Measurements from ENCODE around the gene CHSY1. TPM values are rescaled to one million over a fixed set of nuclear protein-coding genes. Genes with fewer than 3 reads are reported as not detected.
"Not testable (repeated sequence)": the region's sequence is repeated elsewhere in the genome, so short reads cannot be mapped to it uniquely, and the experiment has no call there.

The CHSY1 gene
- total RNA-seq, 1 donor from 2014 or later: 41.7 TPM

DNA sequence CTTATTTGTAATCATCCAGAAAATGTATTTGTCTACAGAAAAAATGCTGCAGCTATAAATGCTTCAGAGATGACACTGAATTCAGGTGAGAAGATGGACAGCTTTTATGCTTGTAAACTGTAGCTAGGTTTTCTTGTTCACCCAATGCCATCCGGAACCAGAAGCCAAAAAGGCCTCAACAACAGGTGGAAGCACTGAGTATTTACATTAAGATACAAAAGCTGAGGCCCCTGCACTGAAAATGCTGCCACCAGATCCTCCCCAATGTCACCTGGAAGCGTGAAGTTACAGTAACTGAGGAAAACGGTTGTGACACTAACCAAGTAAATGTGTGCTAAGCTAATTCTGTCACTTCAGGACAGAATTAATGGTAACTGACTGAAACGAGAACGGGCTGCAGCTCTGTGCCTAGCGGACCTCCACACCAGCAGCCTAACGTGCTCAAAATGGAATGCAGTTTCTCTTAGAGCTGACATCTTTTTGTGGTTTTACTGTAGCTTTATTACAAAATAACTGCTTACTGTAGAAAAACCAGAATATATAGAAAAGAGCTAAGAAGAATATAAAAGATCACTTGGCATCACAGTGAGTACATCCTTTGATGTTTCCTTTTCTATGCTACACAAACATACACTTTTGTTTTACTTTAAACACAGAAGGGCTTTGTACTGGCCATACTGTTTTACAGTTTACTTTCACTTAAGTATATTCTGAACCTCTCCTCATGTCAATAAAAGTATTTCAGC is 7.6 kb downstream of the CHSY1 start:
- DNase-seq: no peak

DNA sequence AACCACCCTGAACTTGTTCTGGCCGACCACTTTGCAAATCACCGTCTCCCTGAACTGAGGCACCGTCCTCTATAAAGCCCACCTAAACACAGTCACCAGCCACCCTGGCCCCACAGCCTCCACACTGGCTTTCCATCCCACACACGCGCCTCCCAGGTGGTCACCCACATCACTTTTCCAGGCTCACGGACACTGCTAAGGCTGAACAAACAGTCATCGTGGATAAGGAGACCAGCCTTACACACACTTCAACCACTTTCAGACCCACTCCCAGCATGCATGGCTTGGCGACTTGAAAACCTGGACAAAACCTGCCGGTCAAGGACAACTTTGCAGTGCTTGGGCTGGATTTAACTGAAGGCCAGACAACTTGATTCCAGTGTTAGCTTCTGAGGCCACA is 8.4 kb downstream of the CHSY1 start:
- no peak for DNase-seq

DNA sequence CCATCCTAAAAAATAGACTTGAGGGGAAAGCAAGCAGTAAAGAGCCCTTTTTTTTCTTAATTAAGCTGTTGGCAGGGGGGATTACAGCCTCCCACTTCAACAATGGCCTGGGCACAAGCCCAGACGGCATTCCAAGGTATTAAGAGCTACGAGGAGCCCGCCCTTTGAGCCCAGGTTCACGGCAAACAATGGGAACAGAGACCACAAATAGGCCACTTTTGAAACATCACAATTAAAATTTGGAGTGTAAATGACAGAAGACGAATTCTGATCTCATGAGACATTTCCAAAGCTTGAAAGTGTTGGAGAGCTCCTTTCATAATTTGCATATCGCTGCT is 8.9 kb downstream of the CHSY1 start:
- DNase-seq: no peak

DNA sequence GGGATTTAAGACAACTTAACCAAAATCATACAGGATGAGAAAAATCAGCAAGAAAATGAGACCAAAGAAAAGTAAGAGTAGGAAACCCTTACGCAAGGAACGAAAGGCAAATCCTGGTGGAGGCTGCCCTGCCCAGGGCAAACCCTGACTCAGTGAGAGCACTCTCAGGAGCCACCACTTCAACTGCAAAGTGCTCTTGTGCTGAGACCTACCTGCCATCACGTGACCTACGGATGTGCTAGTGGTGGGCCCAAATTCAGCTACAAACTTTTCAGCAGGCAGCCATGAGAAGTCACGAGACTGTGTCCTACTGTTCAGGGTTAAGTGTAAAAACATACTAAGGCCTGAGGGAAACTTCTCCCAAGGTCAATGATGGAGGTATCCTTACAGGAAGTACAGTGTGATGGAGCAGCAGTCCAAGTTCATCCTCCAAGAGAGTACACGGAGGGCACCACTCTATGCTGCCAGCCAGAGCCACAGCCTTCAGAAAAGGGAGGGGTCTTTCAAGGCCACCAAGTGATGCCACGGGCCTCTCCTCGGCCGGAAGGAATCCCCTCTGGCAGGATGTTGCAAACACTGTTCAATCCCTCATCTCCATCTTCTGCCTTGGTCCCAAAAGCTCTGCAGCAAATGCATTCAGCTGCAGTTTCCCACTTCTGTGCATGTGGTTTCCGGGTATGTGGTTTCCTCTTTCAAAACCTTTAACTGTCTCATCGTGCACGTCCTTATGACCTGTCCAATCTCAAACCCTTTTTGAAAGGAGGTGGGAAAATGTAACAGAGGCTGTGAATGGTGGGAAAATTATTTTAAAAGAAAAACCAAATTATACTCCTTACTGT is 9.5 kb downstream of the CHSY1 start:
- DNase-seq: peak; percentile 46

DNA sequence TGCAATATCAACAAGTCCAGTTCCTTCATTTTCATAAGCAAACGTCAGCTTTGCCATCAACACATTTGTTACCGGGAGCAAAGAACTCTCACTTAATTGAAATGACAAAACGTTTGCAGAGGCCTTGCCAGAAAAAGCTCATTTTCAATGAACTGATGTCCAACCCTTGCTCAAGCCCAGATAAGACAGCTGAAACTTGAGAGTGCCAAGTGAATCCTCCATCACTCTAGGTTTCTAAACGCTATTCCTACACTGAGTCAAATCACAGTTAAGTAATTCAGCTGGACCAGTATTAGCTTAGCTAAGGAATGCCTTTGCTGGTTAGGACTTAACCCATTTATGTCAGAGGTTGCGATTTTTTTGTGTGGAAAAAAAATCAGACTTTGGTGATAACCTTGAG is 11.5 kb downstream of the CHSY1 start:
- DNase-seq: peak; percentile 81

DNA sequence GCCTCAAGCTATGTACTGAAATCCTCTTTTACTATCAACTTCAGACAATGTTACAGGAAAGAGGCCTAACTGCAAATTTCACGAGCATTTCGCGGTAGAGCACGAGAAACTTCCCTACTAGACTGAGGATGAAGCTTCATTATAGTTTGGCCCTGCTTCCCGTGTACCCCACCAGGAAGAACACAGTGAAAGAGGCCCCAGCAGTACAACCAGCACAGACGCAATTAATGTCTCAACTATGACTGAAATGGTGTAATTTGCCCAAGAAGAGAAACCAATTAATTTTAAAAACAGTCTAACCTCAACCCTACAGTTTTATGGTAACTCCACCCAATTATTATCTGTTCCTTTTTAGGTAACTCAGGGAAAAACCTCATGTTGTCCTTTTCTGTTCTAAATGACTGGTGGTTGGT is 12.1 kb downstream of the CHSY1 start:
- DNase-seq: peak; percentile 15

DNA sequence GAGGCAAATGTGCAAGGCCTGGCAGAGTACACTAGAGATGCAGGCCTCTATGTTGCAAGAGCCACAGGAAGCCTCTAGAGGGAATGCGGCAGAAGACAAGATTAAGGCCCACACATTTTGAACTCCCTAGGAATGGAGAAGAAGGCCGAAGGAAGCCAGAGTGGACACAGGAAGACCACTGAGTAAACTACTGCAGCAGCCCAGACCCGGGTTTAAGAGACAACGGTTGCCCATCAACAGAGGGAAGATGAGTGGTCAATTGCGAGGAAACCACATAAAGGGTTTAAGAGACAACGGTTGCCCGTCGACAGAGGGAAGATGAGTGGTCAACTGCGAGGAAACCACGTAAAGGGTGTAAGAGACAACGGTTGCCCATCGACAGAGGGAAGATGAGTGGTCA is 14.6 kb downstream of the CHSY1 start:
- no peak for DNase-seq

DNA sequence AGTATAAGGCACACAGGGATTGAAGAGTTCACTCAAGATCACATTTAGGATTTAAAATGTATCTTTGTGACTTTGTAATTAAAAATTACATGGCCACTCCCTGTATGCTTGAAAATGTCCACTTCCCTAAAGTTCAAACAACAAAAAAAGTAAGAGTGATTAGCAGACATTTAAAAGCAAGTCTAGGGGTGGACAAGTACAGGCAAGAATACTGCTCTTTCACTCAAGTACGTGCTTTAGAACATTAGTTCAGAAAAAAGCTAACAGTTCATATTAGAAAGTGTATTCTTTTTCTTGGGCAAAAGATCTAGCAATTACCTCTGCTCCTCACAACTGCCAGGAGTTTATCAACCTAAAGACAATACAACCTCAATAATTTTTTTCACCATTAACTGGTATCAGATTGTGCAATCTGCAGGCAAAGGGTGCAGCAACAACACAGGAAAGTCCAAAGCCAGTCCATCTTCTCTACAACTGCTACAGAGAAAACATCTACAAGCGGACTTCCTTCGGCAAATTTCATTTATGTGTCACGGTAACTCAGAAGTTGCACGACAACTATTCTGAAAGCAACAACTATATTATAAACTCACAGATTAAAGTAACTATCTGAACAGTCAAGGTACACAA is 18.1 kb downstream of the CHSY1 start:
- no peak for DNase-seq

DNA sequence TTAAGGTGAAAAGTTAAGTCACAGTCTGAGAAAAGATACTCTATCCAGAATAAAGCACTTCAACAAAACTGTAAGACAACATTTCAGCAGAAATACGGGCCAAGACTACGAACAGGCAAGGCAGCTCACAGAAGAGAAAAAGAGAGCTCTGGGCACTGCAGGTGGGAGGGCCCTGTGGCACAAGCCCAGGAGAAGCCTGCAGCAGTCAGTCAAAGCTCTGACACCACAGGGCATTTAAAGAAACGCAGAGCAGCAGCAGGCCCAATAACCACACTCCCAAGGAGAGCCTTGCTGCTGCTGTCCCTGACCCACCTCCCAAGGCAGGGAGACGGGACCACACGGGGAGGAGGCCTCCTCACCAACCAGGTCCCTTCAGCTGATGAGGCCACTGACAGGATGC is 19.2 kb downstream of the CHSY1 start:
- peak; percentile 19 for DNase-seq

DNA sequence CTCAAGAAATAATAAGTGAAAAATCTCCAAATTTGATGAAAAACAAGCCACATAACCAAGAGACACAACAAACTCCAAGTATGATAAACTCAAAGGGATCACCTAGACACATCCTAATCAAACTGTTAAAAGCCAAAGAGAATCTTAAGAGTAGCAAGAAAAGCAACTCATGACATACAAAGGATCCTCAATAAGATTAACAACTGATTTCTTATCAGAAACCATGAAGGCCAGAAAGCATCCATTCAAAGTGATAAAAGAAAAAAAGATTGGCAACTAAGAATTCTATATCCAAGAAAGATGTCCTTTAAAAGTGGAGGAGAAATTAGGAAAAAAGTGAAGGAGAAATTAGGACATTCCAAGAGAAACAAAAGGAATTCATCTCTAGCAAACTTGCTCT is 23.5 kb downstream of the CHSY1 start:
- DNase-seq: no peak

DNA sequence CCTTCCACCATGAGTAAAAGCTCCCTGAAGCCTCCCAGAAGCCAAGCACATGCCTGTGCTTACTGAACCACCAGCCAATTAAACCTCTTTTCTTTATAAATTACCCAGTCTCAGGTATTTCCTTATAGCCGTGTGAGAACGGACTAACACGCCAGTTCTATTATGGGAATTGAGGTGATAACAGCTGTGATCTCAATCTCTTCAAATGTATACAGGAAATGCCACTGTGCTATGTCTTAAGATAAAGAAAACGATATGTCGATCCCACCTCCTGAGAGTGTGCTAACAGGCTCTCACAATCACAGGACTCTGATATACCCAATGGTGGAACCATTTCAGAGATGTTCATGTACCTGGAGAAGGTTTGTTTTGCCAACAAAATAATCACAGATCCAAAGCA is 26.2 kb downstream of the CHSY1 start:
- DNase-seq: no peak

DNA sequence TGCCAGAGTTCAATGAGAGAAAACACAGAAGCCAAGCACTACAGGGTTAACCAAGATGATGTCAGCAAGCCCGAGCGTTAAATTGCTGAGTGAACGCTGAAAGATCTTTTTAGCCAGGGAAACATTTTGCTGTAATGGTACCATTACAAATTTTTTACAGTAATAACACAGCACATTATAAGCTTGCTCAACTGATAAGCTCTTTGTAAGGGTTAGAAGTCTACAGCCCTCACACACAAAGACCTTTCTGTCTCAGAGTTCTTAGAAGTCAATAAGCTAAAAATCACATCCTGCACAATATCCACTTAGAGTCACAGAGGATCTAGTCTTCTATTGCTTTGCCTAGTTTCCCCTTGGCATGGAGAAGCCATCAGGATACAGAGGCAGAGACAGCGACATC is 29.9 kb downstream of the CHSY1 start:
- DNase-seq: peak; percentile 71

DNA sequence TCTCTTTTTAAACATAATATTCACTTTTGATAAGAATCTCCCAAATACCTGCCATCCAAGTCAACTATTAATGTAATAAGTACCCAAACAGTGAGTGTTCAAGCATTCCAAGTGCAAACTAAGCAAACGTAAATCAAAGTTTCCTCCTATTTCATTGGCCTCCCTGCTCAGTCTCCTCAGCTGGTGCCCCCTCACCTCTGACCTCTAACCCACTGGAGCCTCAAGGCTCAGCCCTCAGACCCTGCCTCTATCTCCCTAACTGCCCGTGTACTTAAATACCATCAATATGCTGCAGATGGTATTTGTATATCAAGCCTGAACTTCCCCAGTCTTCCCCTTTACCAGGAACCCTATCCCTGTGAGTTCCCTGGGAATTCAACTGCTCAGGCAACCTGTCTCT is 31.8 kb downstream of the CHSY1 start:
- DNase-seq: no peak

DNA sequence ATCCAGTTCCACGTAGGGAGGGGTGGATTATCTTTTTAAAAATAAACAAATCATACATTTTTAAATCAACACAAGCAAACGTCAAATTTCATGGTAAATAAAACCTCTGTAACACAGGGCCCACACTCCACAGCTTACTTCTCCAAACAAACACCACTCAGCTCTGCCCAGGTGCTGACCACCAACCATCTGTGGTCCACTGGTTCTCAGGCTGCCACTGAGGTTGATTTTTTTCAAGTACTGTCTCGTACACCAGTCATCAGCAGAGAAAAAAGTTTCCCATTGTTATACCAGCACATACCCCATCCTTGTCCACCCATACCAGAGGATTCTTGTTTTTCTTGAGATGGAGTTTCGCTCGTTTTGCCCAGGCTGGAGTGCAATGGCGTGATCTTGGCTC is 32.4 kb downstream of the CHSY1 start:
- no peak for DNase-seq

DNA sequence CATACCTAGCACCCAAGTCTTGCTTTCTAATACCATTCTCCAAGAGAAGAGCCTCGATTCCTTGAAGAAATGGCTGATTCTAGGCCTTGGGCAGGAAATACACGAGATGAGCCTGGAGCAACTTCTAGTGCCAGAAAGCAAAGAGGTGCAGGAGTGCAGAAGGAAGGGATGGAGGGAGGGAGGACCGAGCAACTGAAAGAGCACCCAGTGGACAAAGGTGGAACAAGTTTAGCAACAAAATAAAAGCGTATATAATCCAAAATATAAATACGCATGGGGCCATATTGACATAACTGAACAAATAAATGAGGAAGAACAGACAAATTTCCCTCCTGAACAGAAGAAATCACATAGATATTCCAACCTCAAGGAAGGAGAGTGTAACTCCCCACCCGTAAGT is 34.4 kb downstream of the CHSY1 start:
- no peak for DNase-seq

DNA sequence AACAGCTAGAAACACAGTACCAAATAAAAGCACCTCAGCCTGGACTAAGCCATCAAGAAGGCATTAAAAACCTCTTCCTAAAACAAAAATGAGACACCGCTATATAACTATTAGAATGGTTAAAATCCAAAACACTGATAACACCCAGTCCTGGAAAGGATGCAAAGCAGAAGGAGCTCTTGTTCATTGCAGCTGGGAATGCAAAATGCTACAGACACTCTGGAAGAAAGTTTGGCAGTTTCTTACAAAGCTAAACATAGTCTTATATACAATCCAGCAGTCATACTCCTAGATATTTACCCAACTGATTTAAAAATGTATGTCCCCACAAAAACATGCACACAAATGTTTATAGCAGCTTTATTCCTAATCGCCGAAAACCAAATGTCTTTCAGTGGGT is 35.7 kb downstream of the CHSY1 start:
- DNase-seq: no peak

DNA sequence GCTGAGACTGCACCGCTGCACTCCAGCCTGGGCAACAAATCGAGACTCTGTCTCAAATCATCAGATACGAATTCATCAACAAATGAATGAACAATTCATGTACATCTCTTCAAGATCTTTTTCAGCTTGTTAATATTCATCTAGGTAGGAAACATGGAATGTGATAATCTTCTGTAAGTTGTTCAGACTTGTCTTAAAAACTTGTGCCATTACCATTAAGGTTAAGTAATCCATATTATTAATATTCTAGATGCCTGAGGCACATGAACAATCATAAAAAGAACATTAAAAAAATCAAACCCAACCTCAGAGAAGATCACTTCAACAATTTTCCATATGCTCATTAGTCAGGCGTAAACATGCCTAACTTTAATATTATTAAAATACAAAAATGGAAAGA is 36.2 kb downstream of the CHSY1 start:
- DNase-seq: no peak

DNA sequence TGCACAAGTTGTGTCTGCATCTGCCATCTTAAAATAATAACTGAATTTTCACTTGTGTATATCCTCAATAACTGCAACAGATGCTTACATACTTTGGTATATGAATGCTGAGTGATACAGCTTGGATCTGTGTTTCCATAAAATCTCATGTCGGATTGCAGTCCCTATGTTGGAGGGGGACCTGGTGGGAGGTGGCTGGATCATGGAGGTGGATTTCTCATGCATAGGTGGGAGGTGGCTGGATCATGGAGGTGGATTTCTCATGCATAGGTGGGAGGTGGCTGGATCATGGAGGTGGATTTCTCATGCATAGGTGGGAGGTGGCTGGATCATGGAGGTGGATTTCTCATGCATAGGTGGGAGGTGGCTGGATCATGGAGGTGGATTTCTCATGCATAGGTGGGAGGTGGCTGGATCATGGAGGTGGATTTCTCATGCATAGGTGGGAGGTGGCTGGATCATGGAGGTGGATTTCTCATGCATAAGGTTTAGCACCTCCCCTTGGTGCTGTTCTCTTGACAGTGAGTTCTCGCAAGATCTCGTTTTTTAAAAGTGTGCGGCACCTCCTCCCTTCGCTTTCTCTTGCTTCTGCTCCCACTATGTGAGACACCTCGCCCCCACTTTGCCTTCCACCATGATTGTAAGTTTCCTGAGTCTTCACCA is 37.3 kb downstream of the CHSY1 start:
- not testable (repeated sequence) for DNase-seq

DNA sequence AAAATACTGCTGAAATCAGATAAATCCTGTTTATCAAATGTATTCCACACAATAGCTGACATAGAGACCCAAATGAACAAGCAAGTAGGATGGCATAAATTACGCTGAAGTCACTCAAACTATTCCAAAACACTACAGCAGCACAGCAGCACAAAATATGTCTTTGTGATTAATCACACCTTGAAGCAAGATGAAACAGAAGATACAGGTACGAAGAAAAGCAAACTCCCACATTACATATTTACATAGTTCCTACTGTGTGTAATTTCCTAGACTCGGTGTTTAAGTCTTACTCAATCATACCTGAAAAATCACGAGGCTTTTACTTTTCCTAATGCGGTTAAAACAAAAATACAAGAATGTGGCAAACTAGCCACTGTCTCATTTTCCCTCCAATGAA is 38.3 kb downstream of the CHSY1 start:
- DNase-seq: no peak

DNA sequence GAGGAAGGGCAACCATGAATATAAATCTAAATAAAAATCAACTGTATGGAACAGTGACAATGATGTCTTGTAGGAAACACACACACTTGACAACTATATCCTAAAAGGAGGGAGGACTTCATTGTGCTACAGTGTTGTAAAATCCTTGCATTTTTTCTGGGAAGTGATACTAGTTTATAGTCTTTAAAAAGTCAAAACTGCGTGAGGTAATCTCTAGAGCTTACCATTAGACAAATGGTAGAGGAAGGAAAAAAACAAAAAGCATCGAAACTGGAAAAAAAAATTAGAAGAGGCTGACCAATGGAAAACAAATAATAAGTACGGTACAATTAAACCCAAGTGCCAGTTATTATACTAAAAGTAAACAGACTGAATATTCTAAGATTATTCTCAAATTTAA is 38.7 kb downstream of the CHSY1 start:
- DNase-seq: no peak

DNA sequence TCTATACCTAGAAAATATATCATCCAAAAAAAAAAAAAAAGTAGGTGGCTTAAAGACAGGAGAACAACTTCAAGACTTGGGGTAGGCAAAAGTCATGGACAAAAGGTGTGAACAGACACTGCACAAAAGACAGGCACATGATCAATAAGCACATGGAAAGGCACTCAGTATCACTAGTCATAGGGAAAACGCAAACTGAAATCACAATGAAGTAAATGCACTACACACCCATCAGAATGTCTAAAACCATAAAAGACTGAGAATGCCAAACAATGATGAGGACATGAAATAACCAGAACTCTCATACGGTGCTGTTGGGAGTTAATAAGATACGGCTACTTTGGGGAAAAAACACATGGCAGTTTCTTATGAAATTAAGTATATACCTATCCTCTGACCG is 40.0 kb downstream of the CHSY1 start:
- DNase-seq: no peak

DNA sequence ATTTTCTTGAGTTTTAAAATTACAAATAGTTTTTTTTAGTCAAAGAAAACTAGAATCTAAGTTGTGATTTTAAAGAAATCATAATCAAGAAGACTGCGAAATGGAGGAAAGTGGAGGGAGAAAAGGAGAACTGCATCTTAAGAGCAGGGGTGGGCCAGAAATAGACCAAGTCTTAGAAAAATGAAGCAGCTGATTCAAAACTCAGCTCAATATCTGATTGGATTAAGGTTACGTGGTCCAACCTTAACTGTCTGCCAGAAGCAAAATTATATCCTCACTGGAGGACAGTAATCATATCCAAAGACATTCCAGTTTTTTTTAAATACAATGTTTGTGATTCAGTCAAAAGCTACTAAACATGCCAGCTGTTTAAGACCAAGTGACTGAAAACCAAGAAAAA is 41.4 kb downstream of the CHSY1 start:
- DNase-seq: peak; percentile 43

DNA sequence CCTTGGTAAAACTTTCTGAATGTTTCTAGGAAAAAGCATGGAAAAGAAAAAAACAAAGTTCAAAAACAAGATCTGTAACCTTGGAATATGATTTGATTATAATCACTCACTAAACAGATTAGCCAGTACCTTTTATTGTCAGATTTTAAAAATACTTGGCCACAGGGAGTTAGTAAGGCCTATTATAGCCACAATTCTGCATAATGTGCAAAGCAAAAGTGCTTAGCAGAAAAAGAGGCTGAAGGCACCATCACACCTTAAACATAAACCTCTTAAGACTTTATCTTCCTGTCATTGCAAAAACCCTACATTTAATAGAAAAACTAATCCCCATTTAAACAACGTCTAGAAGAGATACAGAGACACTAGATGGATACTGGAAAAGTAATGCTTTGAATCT is 41.8 kb downstream of the CHSY1 start:
- no peak for DNase-seq
